Lung (tissue), 12 donors: ENCODE measurements around the gene KCNB1. TPM values are rescaled to one million over a fixed set of nuclear protein-coding genes. Genes with fewer than 3 reads are reported as not detected.
A peak's percentile ranks its signal among the peaks of the same experiment; 100 is the strongest.

Source experiments
- ATAC-seq: fragments of 200-7000 bp; cut with Tn5 transposase; one replicate; pipeline ENCODE4 v1.9.1; 2020; ENCODE audit warnings: moderate number of reproducible peaks; ENCODE audit not compliant: insufficient read depth, low FRiP score
- DNase-seq, 3 donors: peaks; one replicate each; pipeline ENCODE4 v3.0.0-alpha.2; 2013 to 2017
- H3K27ac ChIP-seq, 2 donors: one replicate each; pipeline ENCODE4 v1.5.1; 2013; ENCODE audit warnings: mild to moderate bottlenecking in 2 of 2, moderate library complexity in 2 of 2, control low read depth in 1 of 2, inconsistent platforms in 1 of 2, low read depth in 1 of 2, low read length in 1 of 2
- H3K27me3 ChIP-seq, 3 donors: one replicate each; pipeline ENCODE4 v1.5.1; 2013; ENCODE audit warnings: low read length in 2 of 3; ENCODE audit not compliant: control insufficient read depth in 3 of 3, insufficient read depth in 3 of 3
- H3K36me3 ChIP-seq, 4 donors: one replicate each; pipeline ENCODE4 v1.5.1; 2013; ENCODE audit warnings: low read length in 4 of 4, mild to moderate bottlenecking in 1 of 4, moderate library complexity in 1 of 4; ENCODE audit not compliant: control insufficient read depth in 4 of 4, insufficient read depth in 4 of 4
- H3K4me1 ChIP-seq, 5 donors: one replicate each; pipeline ENCODE4 v1.5.1; 2013; ENCODE audit warnings: low read length in 5 of 5, mild to moderate bottlenecking in 2 of 5, moderate library complexity in 1 of 5; ENCODE audit not compliant: control insufficient read depth in 5 of 5, insufficient read depth in 5 of 5
- H3K4me3 ChIP-seq: one replicate; pipeline ENCODE4 v1.5.1; 2013; ENCODE audit warnings: mild to moderate bottlenecking, control low read depth, moderate library complexity
- H3K9ac ChIP-seq, 2 donors: one replicate each; pipeline ENCODE4 v1.5.1; 2013; ENCODE audit warnings: low read length in 2 of 2, control low read depth in 1 of 2; ENCODE audit not compliant: insufficient read depth in 1 of 2
- H3K9me3 ChIP-seq, 4 donors: one replicate each; pipeline ENCODE4 v1.5.1; 2013; ENCODE audit warnings: low read length in 3 of 4, mild to moderate bottlenecking in 1 of 4, moderate library complexity in 1 of 4; ENCODE audit not compliant: control insufficient read depth in 4 of 4, insufficient read depth in 3 of 4
- WGBS, 2 donors: extraction: QIAGEN DNeasy Blood & Tissue Kit; methylation state at CpG; one replicate each; pipeline ENCODE4 v1.1.7; 2013; 5-methylcytosine and 5-hydroxymethylcytosine counted together
- polyA plus RNA-seq, 2 donors: library from polyadenylated mRNA; stranded (reverse); fragments of 200-250 nt; gene quantifications; one replicate each; pipeline ENCODE4 v1.2.1, GENCODE V29; 2013
- total RNA-seq, 2 donors: library from RNA; depleted of rRNA in 1 of 2; stranded (reverse); fragments of >200 nt in 1 of 2; gene quantifications; one replicate each; pipeline ENCODE4 v1.2.1, GENCODE V29; 2014 to 2021
- TF ChIP-seq, protein P1 (sequence below): IDR thresholded peaks from 2 replicates; pipeline ENCODE4 v1.5.1; 2012; ENCODE audit warnings: mild to moderate bottlenecking; ENCODE audit errors: control extremely low read depth, extremely low read depth
- donor health status: control.
- donor health status: control.
- donor health status: Bipolar disorder and iron deficiency.
- donor health status: healthy.
- donor health status: DM: yes; HTN: yes; CAD: no.

The KCNB1 gene
- total and polyA plus RNA-seq, 4 donors: 0.11 to 1.0 (median 0.57) TPM

DNA sequence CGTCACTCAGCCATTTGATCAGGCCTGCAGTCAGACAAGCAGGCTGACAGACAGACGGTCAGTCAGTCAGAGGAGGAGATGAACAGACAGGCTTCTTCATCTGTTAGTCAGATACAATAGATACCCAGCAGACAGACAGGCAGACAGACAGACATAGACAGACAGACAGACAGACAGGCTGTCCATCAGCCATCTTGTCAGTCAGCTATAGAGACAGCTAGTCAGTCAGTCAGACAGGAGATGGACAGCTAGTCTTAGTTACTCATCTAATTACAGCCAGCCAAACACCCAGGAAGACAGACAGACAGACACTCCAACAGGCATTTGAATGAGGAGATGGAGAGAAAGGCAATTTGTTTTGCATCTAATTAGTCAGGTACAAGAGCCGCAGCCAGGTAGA, 36.4 kb downstream of the KCNB1 start:
- Histone ChIP-seq H3K27ac (no peak overlapping the region), H3K9me3 (no peaks in the 10 kb centered on the region), H3K36me3 (no peaks in the 10 kb centered on the region), H3K4me1 (peaks cover 0 to 27% (median 11%) of the 10 kb centered on the region in 5 donors), H3K9ac (no peak overlapping the region), H3K4me3 (no peak overlapping the region), H3K27me3 (peaks cover 0 to 7% (median 0%) of the 10 kb centered on the region in 3 donors)
- WGBS, 2 donors: 89 to 91% methylated on average over 3 of the region's 3 CpGs
- TF ChIP-seq, protein P1, sequence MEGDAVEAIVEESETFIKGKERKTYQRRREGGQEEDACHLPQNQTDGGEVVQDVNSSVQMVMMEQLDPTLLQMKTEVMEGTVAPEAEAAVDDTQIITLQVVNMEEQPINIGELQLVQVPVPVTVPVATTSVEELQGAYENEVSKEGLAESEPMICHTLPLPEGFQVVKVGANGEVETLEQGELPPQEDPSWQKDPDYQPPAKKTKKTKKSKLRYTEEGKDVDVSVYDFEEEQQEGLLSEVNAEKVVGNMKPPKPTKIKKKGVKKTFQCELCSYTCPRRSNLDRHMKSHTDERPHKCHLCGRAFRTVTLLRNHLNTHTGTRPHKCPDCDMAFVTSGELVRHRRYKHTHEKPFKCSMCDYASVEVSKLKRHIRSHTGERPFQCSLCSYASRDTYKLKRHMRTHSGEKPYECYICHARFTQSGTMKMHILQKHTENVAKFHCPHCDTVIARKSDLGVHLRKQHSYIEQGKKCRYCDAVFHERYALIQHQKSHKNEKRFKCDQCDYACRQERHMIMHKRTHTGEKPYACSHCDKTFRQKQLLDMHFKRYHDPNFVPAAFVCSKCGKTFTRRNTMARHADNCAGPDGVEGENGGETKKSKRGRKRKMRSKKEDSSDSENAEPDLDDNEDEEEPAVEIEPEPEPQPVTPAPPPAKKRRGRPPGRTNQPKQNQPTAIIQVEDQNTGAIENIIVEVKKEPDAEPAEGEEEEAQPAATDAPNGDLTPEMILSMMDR: no peak
- ATAC-seq (no peak), DNase-seq (no peak)

- Histone ChIP-seq H3K36me3 (no peaks in the 10 kb centered on the region), H3K9me3 (no peaks in the 10 kb centered on the region), H3K27me3 (peaks cover 0 to 6% (median 0%) of the 10 kb centered on the region in 3 donors), H3K4me3 (no peak overlapping the region), H3K4me1 (peaks cover 0 to 27% (median 11%) of the 10 kb centered on the region in 5 donors), H3K9ac (no peak overlapping the region), H3K27ac (no peak overlapping the region)
- DNase-seq (peak in 2 of 3 donors; percentile 22 to 37), ATAC-seq (no peak)
- TF ChIP-seq, protein P1: no peak
- WGBS, 2 donors: 9 to 19% methylated on average over 5 of the region's 5 CpGs
Observed at GRCh38 chr20:49445176-49445575, 37.3 kb downstream of the KCNB1 start.

- peaks cover 0 to 4% (median 0%) of the 10 kb centered on the region in 3 donors for H3K27me3 ChIP-seq
- no peaks in the 10 kb centered on the region for H3K36me3 ChIP-seq
- H3K4me1 ChIP-seq: peaks cover 0 to 27% (median 11%) of the 10 kb centered on the region in 5 donors
- TF ChIP-seq, protein P1: no peak
- H3K9me3 ChIP-seq: no peaks in the 10 kb centered on the region
- H3K4me3 ChIP-seq: no peak overlapping the region
- ATAC-seq: no peak
- DNase-seq: no peak
- WGBS, 2 donors: 89 to 91% methylated on average over 1 of the region's 1 CpG
- no peak overlapping the region for H3K27ac ChIP-seq
- no peak overlapping the region for H3K9ac ChIP-seq
Observed at GRCh38 chr20:49444553-49444990, 37.9 kb downstream of the KCNB1 start.

DNA sequence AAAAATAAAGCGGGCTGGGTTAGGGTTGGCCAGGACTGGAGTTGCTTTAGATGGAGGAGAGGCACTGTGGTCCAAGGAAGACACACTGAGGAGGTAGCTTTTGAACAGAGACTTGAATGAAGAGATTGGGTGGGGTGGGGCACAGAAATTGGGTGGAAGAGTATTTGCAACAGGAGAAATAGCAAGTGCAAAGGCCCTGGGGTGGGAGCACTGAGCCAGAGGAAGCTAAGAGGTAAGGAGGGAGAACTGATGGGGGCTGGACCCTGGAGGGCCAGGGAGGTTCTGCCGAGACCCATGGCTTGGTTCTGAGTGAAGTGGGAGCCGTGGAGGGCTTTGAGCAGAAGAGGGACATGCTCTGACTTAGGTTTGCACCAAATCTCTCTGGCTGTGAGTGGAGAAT, 45.4 kb downstream of the KCNB1 start:
- H3K4me1 ChIP-seq: no peaks in the 10 kb centered on the region
- H3K27ac ChIP-seq: no peak overlapping the region
- no peak overlapping the region for H3K9ac ChIP-seq
- H3K9me3 ChIP-seq: peaks cover 0 to 2% (median 0%) of the 10 kb centered on the region in 4 donors
- no peak for ATAC-seq
- DNase-seq: no peak
- H3K36me3 ChIP-seq: no peaks in the 10 kb centered on the region
- TF ChIP-seq, protein P1: no peak
- peaks cover 0 to 4% (median 0%) of the 10 kb centered on the region in 3 donors for H3K27me3 ChIP-seq
- WGBS, 2 donors: 85 to 94% methylated on average over 3 of the region's 3 CpGs
- no peak overlapping the region for H3K4me3 ChIP-seq
